ENCODE results near the gene RRAGC. TPM values are rescaled to one million over a fixed set of nuclear protein-coding genes. Genes with fewer than 3 reads are reported as not detected.

RRAGC gene
- total and polyA plus RNA-seq, 10 of the 15 experiments (the other 5 are each of a cell fraction or from before 2014, with no cell fraction given) = 5.5 to 22.1 (median 15.0) TPM

DNA sequence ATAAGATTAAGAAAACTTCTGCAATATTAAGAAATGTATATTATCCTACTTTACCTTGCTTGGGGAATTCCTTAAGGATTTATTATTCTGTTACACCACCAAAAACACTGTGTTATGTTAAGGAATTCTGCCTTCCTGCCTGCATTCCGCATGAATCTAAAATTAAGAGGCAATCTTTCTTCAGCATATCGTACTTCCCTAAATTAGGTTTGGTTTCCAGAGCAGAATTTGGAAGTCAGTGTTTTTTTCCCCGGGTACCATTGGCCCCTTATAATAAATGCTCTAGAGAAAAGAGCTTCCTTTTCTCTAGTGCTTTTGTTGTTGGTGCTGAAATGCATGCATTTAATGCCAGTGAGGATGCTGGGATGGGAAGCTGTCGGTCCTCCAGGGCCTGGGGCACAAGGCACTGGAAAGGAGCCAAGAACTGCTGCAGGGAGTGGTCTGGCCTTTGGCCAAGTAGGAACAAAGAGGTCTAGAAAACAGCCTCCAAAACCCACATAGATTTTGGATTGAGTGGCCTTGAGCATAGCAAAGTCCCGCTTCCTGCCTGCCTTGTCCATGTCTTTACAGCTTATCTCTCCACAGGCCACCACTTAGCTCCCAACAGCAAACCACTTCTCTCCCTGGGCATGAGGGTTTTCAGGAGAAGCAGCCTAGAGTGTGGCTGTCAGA, 69.9 kb downstream of the RRAGC start:
- ATAC-seq = no peak
- H3K9ac ChIP-seq (ENCODE audit: control insufficient read depth, insufficient read depth, low read length) = no peak overlapping the region
- no peak for DNase-seq (ENCODE audit: low read depth, low spot score)
- H3K27ac ChIP-seq (ENCODE audit: control insufficient read depth, insufficient read depth) = no peak overlapping the region
- H3K4me3 ChIP-seq = no peak overlapping the region
- H3K4me1 ChIP-seq (ENCODE audit: control insufficient read depth, insufficient read depth, low read length) = no peaks in the 10 kb centered on the region
- WGBS (ENCODE audit: insufficient coverage, insufficient replicate concordance, low lambda C conversion rate, missing lambda C conversion rate) = 59% methylated on average over 5 of the region's 5 CpGs
- no peaks in the 10 kb centered on the region for H4K20me1 ChIP-seq (ENCODE audit: control insufficient read depth, insufficient read depth)
- no TSS peak for BruUV-seq (replicated peaks)
- H3K36me3 ChIP-seq (ENCODE audit: control insufficient read depth in 2 of 2, insufficient read depth in 2 of 2, low read length in 1 of 2) = no peaks in the 10 kb centered on the region
- ChIA-PET CTCF (interaction anchor here (0.5 to 1.3 kb wide), 2 partner anchors 30 to 43 kb away, joined by 3 to 5 read pairs; no protein-coding TSS in a partner anchor), SMC1A (ENCODE audit: uncharacterized antibody, unreplicated experiment) (no interaction called here), RAD21 (ENCODE audit: unreplicated experiment) (no interaction called here), POLR2A (no interaction called here)
- in situ Hi-C loops (cut with MboI) = no loop called here
- no peak overlapping the region for H3K4me2 ChIP-seq (ENCODE audit: control insufficient read depth, insufficient read depth)
- H3K27me3 ChIP-seq (replicated peaks in 1 of 2; ENCODE audit: control insufficient read depth in 2 of 2, insufficient read depth in 2 of 2, low read length in 1 of 2) = peaks cover 0 to 5% of the 10 kb centered on the region in 2 experiments
- TF ChIP-seq, protein P1, sequence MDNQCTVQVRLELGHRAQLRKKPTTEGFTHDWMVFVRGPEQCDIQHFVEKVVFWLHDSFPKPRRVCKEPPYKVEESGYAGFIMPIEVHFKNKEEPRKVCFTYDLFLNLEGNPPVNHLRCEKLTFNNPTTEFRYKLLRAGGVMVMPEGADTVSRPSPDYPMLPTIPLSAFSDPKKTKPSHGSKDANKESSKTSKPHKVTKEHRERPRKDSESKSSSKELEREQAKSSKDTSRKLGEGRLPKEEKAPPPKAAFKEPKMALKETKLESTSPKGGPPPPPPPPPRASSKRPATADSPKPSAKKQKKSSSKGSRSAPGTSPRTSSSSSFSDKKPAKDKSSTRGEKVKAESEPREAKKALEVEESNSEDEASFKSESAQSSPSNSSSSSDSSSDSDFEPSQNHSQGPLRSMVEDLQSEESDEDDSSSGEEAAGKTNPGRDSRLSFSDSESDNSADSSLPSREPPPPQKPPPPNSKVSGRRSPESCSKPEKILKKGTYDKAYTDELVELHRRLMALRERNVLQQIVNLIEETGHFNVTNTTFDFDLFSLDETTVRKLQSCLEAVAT (IDR thresholded peaks at IDR 0.05) = no peak
- TF ChIP-seq MYC (IDR thresholded peaks at IDR 0.05; ENCODE audit: insufficient read depth, insufficient read length, insufficient replicate concordance, low read length, severe bottlenecking) = no peak
- H2AFZ ChIP-seq (ENCODE audit: control insufficient read depth, low read depth, low read length) = no peak overlapping the region
- intact Hi-C loops (cut with micrococcal nuclease; ENCODE audit: unreplicated experiment) = no loop called here
- peaks cover 4% of the 10 kb centered on the region; the same call in 1 of the 3 replicates for H3K9me3 ChIP-seq (replicated peaks; ENCODE audit: control insufficient read depth, insufficient read depth, low read length)
- FAIRE-seq = no peak
- no peaks in the 10 kb centered on the region for H3K79me2 ChIP-seq (ENCODE audit: control insufficient read depth, insufficient read depth, low read length)
